Liver (tissue), 3 donors: ENCODE data around the gene PCDHGC5.
A peak's percentile ranks its signal among the peaks of the same experiment; 100 is the strongest.

Experiments
- CTCF ChIP-seq: fragments of 150-350 bp; IDR thresholded peaks from 2 replicates; pipeline ENCODE4 v1.5.1; 2017; ENCODE audit warnings: improper control_type of control experiment, low read depth, low read length; ENCODE audit not compliant: missing input control
- EGR1 ChIP-seq, 2 donors: IDR thresholded peaks; 2 replicates each; pipeline ENCODE4 v1.6.1; 2016 to 2018; ENCODE audit warnings: antibody characterized with exemption in 2 of 2, low read depth in 2 of 2
- FOXA1 ChIP-seq: IDR thresholded peaks from 2 replicates; pipeline ENCODE4 v1.6.1; 2016; ENCODE audit warnings: antibody characterized with exemption
- HNF4A ChIP-seq, 2 donors: conservative IDR thresholded peaks; 2 replicates each; pipeline ENCODE4 v1.6.1; 2016; ENCODE audit warnings: antibody characterized with exemption in 2 of 2, mild to moderate bottlenecking in 2 of 2
- MAX ChIP-seq: IDR thresholded peaks from 2 replicates; pipeline ENCODE4 v1.6.1; 2016; ENCODE audit warnings: antibody characterized with exemption
- RAD21 ChIP-seq, 2 donors: IDR thresholded peaks; 2 replicates each; pipeline ENCODE4 v1.6.1; 2016; ENCODE audit warnings: antibody characterized with exemption in 2 of 2, mild to moderate bottlenecking in 2 of 2
- TAF1 ChIP-seq: conservative IDR thresholded peaks from 2 replicates; pipeline ENCODE4 v1.6.1; 2016; ENCODE audit warnings: antibody characterized with exemption, mild to moderate bottlenecking
- donor health status: healthy.
- donor health status: healthy.

DNA sequence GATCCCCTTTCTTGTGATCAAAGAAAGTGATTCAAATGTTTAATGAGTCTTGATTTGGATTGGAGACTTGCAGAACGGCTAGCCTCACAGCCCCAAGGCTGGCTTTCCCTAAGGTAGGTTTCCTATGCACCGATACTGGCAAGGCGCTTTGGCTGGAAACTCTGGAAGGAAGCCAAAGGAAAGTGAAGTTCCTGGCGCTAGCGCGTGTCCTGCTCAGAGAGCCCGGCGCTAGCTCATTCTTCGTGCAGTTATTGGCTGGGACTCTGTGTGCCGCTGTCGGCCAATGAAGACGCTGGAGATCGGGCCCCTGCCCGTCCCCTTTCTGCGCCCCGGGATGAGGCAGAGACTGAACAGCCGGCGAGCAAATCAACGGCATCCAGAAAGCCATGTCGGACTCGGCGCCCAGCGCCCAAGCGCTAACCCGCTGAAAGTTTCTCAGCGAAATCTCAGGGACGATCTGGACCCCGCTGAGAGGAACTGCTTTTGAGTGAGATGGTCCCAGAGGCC is 13.2 kb upstream of the PCDHGC5 start, which contains the start of gene PCDHGC3:
- peak; percentile 67 to 70 for TF ChIP-seq RAD21 (IDR thresholded peaks at IDR 0.05)
- peak; percentile 47 for TF ChIP-seq TAF1
- TF ChIP-seq CTCF = peak; percentile 25
- TF ChIP-seq FOXA1 = no peak
- TF ChIP-seq MAX = peak; percentile 93
- TF ChIP-seq EGR1 (IDR thresholded peaks at IDR 0.05; ENCODE audit: low read depth in 2 of 2) = no peak
- TF ChIP-seq HNF4A (conservative IDR thresholded peaks at IDR 0.05) = no peak
